Measurements from ENCODE around the gene LCOR. TPM values are rescaled to one million over a fixed set of nuclear protein-coding genes. Genes with fewer than 3 reads are reported as not detected.

LCOR gene
- total and polyA plus RNA-seq, 9 of the 15 experiments (the other 6 are each of a cell fraction or from before 2014, with no cell fraction given): 3.6 to 25.2 (median 14.4) TPM

- TF ChIP-seq JUND (IDR thresholded peaks at IDR 0.05; ENCODE audit: borderline replicate concordance, low read depth, low read length) (peak; percentile 98), JUND (tag; IDR thresholded peaks at IDR 0.05; ENCODE audit: borderline replicate concordance, low read depth, low read length) (peak; percentile 95), PKNOX1 (IDR thresholded peaks at IDR 0.05) (peak; percentile 41; the same call in 1 of the 2 replicates), CUX1 (CRISPR knock-in tag; IDR thresholded peaks at IDR 0.05) (no peak), GTF3C2 (IDR thresholded peaks at IDR 0.05; ENCODE audit: borderline replicate concordance, extremely low read depth, insufficient read length) (no peak), HEY1 (CRISPR knock-in tag; IDR thresholded peaks at IDR 0.05; ENCODE audit: borderline replicate concordance) (no peak), KDM2B (CRISPR knock-in tag; IDR thresholded peaks at IDR 0.05) (no peak), ZFX (CRISPR knock-in tag; IDR thresholded peaks at IDR 0.05) (no peak), BRD4 (IDR thresholded peaks at IDR 0.05) (no peak), ZBTB7A (IDR thresholded peaks at IDR 0.05; ENCODE audit: borderline replicate concordance, control insufficient read depth, low read depth, low read length) (peak; percentile 51; the same call in 1 of the 2 replicates), THAP12 (CRISPR knock-in tag; IDR thresholded peaks at IDR 0.05) (no peak), PHB2 (IDR thresholded peaks at IDR 0.05; ENCODE audit: low read depth) (no peak), ZNF143 (CRISPR knock-in tag; IDR thresholded peaks at IDR 0.05) (no peak), JUNB (CRISPR knock-in tag; conservative IDR thresholded peaks at IDR 0.05) (no peak), MAFG (tag; conservative IDR thresholded peaks at IDR 0.05) (no peak), NBN (IDR thresholded peaks at IDR 0.05; ENCODE audit: low read depth) (peak; percentile 77; the same call in 1 of the 2 replicates), NFATC3 (IDR thresholded peaks at IDR 0.05) (no peak)
Observed at GRCh38 chr10:96840841-96841518, 8.9 kb downstream of the LCOR start (continued).
